GM12801 (cell line): ENCODE results near the gene MEGF8.

Experiments
- TF ChIP-seq, protein P1 (sequence below): IDR thresholded peaks from one replicate; pipeline ENCODE4 v1.5.1; 2011; ENCODE audit warnings: control low read depth; ENCODE audit not compliant: insufficient read length; ENCODE audit errors: extremely low read depth

The MEGF8 gene

GRCh38 chr19:42412661-42413076 is 87.2 kb downstream of the MEGF8 start:
- TF ChIP-seq, protein P1, sequence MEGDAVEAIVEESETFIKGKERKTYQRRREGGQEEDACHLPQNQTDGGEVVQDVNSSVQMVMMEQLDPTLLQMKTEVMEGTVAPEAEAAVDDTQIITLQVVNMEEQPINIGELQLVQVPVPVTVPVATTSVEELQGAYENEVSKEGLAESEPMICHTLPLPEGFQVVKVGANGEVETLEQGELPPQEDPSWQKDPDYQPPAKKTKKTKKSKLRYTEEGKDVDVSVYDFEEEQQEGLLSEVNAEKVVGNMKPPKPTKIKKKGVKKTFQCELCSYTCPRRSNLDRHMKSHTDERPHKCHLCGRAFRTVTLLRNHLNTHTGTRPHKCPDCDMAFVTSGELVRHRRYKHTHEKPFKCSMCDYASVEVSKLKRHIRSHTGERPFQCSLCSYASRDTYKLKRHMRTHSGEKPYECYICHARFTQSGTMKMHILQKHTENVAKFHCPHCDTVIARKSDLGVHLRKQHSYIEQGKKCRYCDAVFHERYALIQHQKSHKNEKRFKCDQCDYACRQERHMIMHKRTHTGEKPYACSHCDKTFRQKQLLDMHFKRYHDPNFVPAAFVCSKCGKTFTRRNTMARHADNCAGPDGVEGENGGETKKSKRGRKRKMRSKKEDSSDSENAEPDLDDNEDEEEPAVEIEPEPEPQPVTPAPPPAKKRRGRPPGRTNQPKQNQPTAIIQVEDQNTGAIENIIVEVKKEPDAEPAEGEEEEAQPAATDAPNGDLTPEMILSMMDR = no peak

DNA sequence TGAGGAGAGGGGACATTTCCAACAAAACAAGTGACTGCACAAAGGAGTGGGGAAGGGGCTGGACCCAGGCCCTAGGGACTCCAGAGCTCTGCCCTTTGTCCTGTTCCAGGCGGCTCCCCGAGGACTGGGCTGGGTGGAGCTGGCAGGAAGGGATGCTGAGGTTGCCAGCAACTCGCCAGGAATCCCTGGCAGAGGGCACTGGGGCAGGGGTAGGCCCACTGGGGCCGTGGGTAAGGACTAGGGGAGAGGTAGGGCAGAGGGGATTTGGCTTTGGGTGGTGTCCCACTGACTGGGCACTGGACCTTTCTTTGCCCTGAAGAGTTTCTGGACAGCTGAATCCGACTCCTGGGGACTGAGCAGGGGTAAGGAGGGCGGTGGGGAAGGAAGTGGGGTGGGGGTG is 93.9 kb downstream of the MEGF8 start:
- TF ChIP-seq, protein P1 = no peak

- TF ChIP-seq, protein P1 = peak; percentile 61
Measured at GRCh38 chr19:42420055-42420544, 94.7 kb downstream of the MEGF8 start.

DNA sequence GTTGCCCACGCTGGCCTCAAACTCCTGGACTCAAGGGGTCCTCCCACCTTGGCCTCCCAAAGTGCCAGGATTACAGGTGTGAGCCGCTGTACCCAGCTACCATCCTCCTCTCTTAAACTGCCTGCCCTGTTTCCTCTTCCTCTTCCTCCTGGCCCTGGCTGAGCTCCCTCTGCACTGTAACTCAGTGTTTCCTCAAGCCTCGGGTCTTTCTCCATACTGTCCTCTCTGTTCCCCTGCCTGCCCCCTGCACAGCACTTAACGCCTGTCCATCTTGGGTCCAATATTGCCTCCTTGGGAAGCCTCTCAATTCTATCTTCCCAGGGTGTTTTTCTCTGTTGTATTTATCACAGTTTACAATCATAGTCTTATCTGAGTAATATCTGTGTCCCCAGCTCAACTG is 95.7 kb downstream of the MEGF8 start:
- TF ChIP-seq, protein P1 = no peak

DNA sequence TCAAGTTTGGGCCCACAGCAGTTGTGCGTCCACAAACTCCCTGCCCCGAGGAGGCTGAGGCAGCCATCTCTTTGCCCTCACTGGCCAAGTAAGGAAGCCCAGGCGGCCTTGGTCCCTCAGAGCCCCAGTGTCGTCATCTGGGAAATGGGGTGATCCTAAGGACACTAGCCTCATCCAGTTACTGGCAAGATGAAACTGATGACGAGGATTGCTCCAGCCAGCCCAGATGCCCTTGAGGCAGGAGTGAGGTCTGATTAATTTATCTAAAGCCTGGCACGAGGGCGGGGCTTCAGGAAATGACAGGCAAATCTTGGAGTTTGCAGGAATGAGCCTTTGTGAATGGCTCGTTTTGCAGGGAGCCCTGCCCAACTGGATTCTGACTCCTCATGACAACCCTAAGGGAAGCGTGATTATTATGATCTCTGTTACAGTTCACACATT is 96.2 kb downstream of the MEGF8 start:
- TF ChIP-seq, protein P1 = no peak

DNA sequence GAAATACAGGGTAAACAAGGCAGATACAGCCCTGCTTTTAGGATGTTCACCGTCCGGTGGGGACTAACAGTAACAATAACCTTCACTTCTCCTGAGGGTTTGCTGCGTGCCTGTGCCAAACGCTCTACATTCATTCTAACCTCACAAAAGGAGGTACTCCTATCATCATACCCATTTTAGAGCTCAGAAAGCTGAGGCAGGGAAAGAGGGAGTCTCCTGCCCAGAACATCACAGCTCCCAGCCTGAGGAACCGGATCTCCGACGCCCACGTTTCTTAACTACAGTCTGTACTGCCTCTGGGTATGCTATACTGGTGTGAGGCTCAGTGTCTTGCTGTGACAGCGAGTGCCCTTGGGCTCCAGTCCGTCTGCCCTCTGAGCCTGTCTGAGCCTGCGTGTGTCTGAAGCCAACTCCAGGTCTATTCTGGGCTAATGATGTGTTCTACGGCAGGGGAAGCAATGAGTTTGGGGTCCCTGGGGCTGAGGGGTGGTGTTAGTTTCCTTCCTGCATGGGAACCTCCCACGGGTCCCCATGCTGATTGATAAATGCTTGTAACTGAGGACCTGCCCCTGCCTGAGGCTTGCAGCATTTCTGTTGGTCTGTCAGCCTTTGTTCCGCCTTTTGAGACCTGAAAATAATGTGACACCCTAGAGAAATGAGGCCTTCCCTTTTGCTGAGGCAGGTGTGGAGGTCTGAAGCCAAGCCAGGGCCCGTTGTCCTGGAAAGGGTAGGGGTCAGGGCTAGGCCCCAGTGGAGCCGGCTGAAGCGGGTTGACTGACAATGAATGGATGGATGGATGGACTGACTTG is 96.9 kb downstream of the MEGF8 start:
- TF ChIP-seq, protein P1 = no peak

GRCh38 chr19:42422901-42423461 is 97.5 kb downstream of the MEGF8 start:
- TF ChIP-seq, protein P1 = no peak
